Mononuclear cell (primary cell): ENCODE measurements around the gene CD200. TPM values are rescaled to one million over a fixed set of nuclear protein-coding genes. Genes with fewer than 3 reads are reported as not detected.
"Not testable (repeated sequence)": the region's sequence is repeated elsewhere in the genome, so short reads cannot be mapped to it uniquely, and the experiment has no call there.

Experiments used
- H3K27me3 ChIP-seq: 2 replicates; pipeline ENCODE4 v1.6.0; 2011; ENCODE audit warnings: low read length, control low read depth; ENCODE audit not compliant: insufficient read depth
- H3K4me1 ChIP-seq: 2 replicates; pipeline ENCODE4 v1.5.1; 2011; ENCODE audit warnings: mild to moderate bottlenecking, low read length, control low read depth; ENCODE audit not compliant: insufficient read depth
- H3K4me3 ChIP-seq: 2 replicates; pipeline ENCODE4 v1.5.1; 2011; ENCODE audit warnings: mild to moderate bottlenecking, low read length, moderate library complexity
- H3K9me3 ChIP-seq: 2 replicates; pipeline ENCODE4 v1.5.1; 2011; ENCODE audit warnings: low read depth, mild to moderate bottlenecking, control low read depth, low read length
- total RNA-seq: library from RNA; depleted of rRNA; stranded (reverse); fragments of >200 nt; gene quantifications from one replicate; pipeline ENCODE4 v1.2.3, GENCODE V29; 2012

The CD200 gene
- total RNA-seq, 1 donor: 6.9 TPM

DNA sequence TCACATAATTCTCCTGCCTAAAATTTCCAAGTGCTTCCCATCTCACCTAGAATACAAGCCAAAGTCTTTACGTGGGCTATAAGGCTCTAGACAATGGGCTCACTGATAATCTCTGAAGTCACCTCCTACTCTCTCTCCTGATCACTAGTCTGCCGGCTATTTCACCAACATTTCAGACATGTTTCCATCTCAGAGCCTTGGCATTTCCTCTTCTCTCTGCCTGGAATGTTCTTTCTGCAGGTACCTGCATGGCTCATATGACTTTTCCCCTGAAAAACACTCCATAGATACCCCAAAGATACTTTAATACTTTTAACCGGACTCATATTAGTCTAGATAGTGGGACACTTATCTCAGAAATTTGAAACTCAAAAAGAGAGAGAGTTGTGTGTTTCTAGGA is 32.7 kb downstream of the CD200 start:
- Histone ChIP-seq H3K9me3 (no peaks in the 10 kb centered on the region), H3K4me1 (peaks cover 11% of the 10 kb centered on the region), H3K4me3 (no peak overlapping the region), H3K27me3 (no peaks in the 10 kb centered on the region)

DNA sequence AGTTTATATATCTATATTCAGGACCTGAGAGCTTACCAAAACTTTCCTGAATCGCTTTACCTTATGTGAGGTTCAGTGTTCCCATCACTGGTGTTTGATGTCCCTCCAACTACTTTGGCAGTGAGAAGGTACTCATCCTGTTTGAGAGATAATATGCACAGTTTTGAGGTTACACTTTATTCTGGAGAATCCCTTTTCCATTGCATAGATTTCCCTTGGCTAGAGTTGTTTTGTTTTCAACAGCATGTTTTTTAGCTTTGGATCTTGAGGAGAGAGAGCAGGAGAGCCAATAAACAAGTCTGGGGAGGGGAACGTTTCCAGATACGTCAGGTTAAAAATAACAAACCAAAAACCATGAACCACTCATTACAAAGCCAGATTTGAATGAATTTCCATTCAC is 33.6 kb downstream of the CD200 start:
- H3K4me3 ChIP-seq: no peak overlapping the region
- peaks cover 11% of the 10 kb centered on the region for H3K4me1 ChIP-seq
- no peaks in the 10 kb centered on the region for H3K27me3 ChIP-seq
- H3K9me3 ChIP-seq: no peaks in the 10 kb centered on the region

DNA sequence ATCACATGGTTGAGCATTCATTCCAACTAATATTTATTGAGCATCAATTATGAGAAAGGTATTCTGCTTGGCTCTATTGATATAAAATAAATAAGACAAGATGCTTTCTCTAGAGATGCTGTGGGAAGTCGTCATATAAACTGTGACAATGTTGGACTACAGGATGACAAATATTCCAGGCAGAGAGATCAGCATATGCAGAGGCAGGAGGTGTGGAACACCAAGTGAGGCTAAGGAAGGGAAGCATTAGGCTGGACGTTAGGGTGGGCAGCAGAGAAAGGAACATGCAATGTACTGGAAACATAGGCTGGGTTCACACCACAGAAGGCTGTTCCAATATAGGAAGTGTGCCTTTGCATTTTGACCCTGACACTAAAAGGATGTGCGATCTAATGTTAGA is 38.6 kb downstream of the CD200 start:
- no peaks in the 10 kb centered on the region for H3K9me3 ChIP-seq
- H3K27me3 ChIP-seq: no peaks in the 10 kb centered on the region
- peaks cover 28% of the 10 kb centered on the region for H3K4me1 ChIP-seq
- H3K4me3 ChIP-seq: no peak overlapping the region

DNA sequence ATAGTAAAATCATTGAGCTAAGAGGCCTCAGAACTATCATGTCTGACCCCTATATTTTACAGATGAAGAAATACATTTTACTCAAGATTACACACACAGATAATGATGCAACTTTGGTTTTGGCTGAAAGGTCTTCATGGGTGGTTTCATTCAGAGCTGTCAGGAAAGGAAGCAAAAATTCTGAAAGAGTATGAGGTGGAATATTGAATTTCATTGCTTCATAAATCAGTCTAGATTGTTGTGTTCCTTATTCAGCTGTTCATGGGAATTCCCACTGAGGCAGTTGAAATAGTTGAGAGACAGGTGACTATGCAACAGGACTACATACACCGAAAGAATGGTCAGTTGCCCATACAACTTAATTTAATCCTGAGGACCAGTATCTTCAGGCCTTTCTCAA is 39.4 kb downstream of the CD200 start:
- Histone ChIP-seq H3K4me3 (no peak overlapping the region), H3K4me1 (peaks cover 36% of the 10 kb centered on the region), H3K27me3 (no peaks in the 10 kb centered on the region), H3K9me3 (no peaks in the 10 kb centered on the region)

DNA sequence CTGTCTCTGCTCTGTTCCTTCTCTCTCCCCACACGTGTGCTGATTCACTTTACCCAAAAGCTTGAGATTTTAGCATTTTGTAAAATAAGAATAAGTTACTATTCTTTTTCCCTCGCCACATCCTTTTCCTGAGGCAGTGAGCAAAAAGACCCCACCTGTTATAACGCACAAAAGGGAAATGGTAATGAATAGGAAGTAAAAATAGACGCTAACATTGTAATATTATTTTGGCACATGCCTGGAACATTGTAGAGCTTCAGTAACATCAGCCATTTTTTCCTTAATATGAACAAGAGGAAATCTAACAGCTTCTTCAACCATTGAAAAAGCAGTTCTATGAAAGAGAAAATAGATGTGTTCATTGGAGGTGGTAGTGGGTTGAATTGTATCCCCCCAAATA is 40.5 kb downstream of the CD200 start:
- peaks cover 47% of the 10 kb centered on the region for H3K4me1 ChIP-seq
- H3K9me3 ChIP-seq: no peaks in the 10 kb centered on the region
- H3K27me3 ChIP-seq: no peaks in the 10 kb centered on the region
- H3K4me3 ChIP-seq: no peak overlapping the region

DNA sequence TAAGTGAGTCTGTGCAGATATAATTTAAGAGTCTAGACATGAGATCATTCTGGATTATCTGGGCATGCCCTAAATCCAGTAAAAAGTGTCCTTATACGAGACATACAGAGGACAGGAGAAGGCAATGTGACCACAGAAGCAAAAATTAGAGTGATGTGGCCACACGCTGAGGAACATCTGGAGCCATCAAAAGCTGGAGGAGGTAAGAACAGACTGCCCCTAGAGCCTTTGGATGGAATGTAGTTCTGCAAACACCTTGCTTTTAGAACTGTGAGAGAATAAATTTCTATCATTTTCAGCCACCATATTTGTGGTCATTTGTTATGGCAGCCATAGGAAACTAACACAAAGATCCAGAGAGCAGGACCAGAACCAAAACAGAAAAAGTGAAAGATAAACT is 41.0 kb downstream of the CD200 start:
- Histone ChIP-seq H3K27me3 (no peaks in the 10 kb centered on the region), H3K4me3 (no peak overlapping the region), H3K9me3 (no peaks in the 10 kb centered on the region), H3K4me1 (peaks cover 52% of the 10 kb centered on the region)

DNA sequence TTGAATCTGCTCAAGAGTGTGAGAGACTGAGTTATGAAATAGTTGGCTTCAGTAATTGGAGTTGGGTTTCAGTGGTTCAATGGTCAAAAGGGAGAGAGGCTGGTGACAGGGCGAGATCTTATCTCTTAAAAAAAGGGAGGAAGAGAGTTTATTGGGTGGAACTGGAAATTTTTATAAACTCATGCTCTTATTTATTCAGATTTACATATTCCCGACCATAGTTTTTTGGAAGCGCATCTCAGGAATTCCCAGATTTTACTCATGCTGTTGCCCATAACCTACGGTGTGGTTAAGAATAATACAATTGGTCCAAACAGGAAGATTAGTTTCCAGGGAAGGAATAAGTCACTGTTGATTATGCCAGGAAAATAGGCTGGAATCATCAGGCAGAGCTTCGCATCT is 41.4 kb downstream of the CD200 start:
- Histone ChIP-seq H3K4me1 (peaks cover 56% of the 10 kb centered on the region), H3K4me3 (no peak overlapping the region), H3K9me3 (no peaks in the 10 kb centered on the region), H3K27me3 (no peaks in the 10 kb centered on the region)

DNA sequence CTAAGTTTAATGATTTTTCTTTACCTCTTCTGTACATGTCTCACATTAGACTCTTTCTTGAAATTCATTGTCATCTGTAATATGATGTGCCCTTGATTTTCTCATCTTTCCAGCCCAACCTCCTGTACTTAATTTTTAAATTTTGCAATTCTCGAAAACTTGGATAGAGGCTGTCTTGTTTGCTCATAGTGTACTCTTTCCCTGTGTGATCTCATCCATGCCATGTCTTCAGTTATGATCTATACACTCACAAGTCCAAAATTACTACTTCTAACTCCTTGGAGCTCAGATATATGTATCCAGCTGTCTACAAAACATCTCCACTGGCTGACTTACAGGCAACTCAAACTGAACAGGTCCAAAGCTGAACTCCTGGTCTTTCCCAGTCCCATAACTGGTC is 42.2 kb downstream of the CD200 start:
- Histone ChIP-seq H3K9me3 (no peaks in the 10 kb centered on the region), H3K4me1 (peaks cover 64% of the 10 kb centered on the region), H3K27me3 (no peaks in the 10 kb centered on the region), H3K4me3 (no peak overlapping the region)

DNA sequence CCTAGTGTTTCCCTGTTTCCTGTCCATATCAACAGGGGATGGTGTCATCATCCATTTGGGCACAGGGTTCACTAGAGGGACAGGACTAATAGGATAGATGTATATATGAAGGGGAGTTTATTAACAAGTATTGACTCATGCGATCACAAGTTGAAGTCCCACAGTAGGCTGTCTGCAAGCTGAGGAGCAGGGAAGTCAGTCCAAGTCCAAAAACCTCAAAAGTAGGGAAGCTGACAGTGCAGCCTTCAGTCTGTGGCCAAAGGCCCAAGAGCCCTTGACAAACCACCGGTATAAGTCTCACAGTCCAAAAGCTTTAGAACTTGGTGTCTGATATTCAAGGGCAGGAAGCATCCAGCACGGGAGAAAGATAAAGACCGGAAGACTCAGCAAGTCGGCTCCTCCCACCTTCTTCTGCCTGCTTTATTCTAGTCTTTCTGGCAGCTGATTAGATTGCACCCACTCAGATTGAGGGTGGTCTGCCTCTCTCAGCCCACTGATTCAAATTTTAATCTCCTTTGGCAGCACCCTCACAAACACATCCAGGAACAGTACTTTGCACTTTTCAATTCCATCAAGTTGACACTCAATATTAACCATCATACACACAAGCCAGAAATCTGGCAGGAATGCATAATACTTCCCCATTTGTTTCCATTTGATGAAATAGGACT is 43.4 kb downstream of the CD200 start:
- H3K4me3 ChIP-seq: no peak overlapping the region
- no peaks in the 10 kb centered on the region for H3K27me3 ChIP-seq
- H3K9me3 ChIP-seq: no peaks in the 10 kb centered on the region
- H3K4me1 ChIP-seq: peaks cover 66% of the 10 kb centered on the region

DNA sequence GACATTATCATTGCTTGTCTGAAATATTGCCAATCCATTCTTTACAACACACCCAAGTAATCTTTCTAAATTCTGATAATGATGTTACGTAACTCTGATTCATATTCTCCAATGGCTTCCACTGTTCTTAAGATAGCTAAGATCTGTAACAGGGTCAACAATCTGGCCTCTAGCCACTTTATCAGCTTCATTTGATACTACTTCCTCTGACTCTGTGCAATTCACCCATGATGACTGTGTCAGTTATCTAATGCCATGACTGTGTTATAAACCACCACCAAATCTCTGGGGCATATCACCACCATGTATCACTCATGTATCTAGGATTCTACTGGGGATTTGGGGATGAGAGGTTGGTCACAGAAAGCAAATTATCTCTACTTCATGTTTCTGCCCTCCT is 44.0 kb downstream of the CD200 start:
- H3K4me1 ChIP-seq: peaks cover 72% of the 10 kb centered on the region
- H3K27me3 ChIP-seq: no peaks in the 10 kb centered on the region
- H3K4me3 ChIP-seq: no peak overlapping the region
- H3K9me3 ChIP-seq: no peaks in the 10 kb centered on the region

DNA sequence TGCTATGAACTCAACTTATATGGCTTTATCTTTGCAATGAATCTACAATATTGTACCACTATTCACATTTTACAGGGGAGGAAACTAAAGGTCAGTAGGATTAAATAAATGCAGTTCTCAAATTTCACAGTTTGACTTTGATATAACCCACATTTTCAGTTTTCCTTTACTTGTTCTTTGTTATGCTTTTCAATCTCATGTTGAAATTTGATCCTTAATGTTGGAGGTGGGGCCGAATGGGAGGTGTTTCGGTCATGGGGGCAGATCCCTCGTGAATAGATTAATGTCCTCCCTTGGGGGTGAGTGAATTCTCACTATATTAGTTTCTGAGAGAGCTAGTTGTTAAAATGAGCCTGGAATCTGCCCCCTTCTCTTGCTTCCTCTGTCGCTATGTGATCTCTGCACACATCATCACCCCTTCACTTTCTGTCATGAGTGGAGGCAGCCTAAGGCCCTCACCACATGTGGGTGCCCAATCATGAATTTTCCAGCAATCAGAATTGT is 44.7 kb downstream of the CD200 start:
- Histone ChIP-seq H3K4me3 (no peak overlapping the region), H3K27me3 (no peaks in the 10 kb centered on the region), H3K4me1 (peaks cover 75% of the 10 kb centered on the region), H3K9me3 (no peaks in the 10 kb centered on the region)

DNA sequence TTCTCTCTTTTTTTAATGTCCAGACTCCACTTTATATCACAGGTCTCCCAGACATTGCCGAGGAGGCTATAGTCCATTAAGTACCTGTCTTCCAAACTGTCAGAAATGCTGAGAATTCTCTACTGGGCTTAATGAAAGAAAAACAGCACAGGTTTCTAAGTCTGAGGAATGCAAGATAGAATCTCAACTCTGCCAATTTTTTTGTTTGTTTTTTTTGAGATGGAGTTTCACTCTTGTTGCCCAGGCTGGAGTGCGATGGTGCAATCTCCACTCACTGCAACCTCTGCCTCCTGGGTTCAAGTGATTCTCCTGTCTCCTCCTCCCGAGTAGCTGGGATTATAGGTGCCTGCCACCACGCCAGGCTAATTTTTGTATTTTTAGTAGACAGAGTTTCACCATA is 45.4 kb downstream of the CD200 start:
- peaks cover 71% of the 10 kb centered on the region for H3K4me1 ChIP-seq
- H3K27me3 ChIP-seq, H3K4me3 ChIP-seq, H3K9me3 ChIP-seq: not testable (repeated sequence)

DNA sequence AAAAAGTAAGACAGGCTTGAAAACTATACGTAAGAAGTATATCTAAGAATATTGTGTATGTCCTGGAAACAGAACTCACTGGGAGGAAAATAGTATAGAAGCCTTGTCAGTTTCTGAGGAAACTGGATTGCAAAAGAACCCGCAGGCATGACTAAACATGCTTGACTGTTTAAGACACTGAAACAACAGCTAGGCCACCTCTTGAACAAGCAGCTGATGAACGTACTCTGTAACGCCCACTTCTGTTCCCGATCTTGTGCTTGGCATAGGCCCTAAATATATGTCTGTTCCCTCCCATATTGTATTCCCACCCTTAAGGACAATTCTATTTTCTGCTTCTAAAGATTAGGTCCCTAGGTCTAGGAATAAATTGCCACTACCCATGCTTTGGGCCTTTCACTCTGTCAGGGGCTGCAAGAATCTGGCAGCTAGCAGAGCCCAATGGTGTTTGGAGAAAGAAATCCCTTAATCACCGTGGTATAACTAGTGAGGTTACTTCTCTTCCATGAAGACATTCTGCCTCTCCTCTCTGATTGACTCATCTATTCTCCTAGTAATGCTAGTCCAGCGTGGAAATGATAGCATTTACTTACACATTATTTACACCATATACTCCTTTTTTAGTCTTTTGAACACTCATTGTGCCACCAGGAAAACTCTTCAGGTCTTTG is 46.2 kb downstream of the CD200 start:
- Histone ChIP-seq H3K4me3 (no peak overlapping the region), H3K4me1 (peaks cover 64% of the 10 kb centered on the region), H3K9me3 (no peaks in the 10 kb centered on the region), H3K27me3 (no peaks in the 10 kb centered on the region)

DNA sequence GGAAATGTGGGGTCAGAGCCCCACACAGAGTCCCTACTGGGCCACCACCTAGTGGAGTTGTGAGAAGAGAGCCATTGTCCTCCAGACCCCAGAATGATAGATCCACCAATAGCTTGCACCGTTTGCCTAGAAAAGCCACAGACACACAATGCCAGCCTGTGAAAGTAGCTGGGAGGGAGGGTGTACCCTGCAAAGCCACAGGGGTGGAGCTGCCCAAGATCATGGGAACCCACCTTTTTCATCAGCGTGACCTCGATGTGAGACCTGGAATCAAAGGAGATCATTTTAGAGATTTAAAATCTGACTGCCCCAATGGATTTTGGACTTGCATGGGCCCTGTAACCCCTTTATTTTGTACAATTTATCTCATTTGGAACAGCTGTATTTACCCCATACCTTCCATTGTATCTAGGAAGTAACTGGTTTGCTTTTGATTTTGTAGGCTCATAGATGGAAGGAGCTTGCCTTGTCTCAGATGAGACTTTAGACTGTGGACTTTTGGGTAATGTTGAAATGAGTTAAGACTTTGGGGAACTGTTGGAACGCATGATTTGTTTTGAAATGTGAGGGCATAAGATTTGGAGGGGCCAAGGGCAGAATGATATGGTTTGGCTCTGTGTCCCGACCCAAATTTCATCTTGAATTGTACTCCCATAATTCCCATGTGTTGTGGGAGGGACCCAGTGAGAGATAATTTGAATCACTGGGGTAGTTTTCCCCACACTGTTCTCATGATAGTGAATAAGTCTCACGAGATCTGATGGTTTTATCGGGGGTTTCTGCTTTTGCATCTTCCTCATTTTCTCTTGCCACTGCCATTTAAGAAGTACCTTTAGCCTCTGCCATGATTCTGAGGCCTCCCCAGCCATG is 49.0 kb downstream of the CD200 start:
- Histone ChIP-seq H3K27me3 (no peaks in the 10 kb centered on the region), H3K9me3 (no peaks in the 10 kb centered on the region), H3K4me1 (peaks cover 51% of the 10 kb centered on the region), H3K4me3 (no peak overlapping the region)

DNA sequence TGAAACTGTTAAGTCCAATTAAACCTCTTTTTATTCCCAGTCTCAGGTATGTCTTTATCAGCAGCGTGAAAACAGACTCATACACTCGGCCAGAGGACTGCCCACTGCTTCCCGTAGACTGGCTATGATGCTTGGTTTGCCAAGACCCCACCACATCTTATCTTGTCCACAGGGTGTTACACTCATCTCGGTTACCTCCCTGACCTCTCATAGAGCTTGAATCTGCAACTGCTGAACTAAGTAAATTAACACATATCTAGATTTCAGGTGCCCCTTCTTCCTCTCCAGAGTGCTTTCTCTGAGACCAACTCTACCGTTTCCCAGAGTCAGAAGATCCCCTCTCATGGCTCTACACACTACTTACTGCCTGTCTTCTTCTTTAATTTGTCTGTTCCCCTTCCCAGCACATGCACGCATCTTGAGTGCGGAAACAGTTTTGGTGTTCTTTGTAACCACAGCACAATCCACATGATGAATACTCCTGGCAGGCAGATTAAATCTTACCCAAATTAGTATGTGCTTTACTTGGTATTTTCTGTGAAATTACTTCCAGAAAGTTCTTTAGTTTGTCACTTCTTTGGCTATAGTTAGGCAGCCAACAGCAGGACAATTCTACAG is 49.7 kb downstream of the CD200 start:
- H3K4me1 ChIP-seq: peaks cover 43% of the 10 kb centered on the region

More for the DNA sequence above, 49.7 kb downstream of the CD200 start:
- no peaks in the 10 kb centered on the region for H3K9me3 ChIP-seq
- H3K4me3 ChIP-seq: no peak overlapping the region
- no peaks in the 10 kb centered on the region for H3K27me3 ChIP-seq
